Activated naive CD4-positive, alpha-beta T cell treated with anti-CD3 and anti-CD28 coated beads, Interleukin-2, amount 50 U/mL, for 24 hours (primary cell): ENCODE results near the gene CTNNA3.

ENCODE experiments used
- H3K27ac Mint-ChIP-seq: one replicate; pipeline ENCODE4 v1.8.0; 2021; ENCODE audit warnings: mild to moderate bottlenecking, mixed read lengths
- H3K27me3 Mint-ChIP-seq: one replicate; pipeline ENCODE4 v1.8.0; 2021; ENCODE audit warnings: mixed read lengths
- H3K36me3 Mint-ChIP-seq: one replicate; pipeline ENCODE4 v1.8.0; 2021; ENCODE audit warnings: mixed read lengths
- H3K4me1 Mint-ChIP-seq: one replicate; pipeline ENCODE4 v1.8.0; 2021; ENCODE audit warnings: mixed read lengths
- H3K4me3 Mint-ChIP-seq: one replicate; pipeline ENCODE4 v1.8.0; 2021; ENCODE audit warnings: mild to moderate bottlenecking, mixed read lengths
- H3K9me3 Mint-ChIP-seq: one replicate; pipeline ENCODE4 v1.8.0; 2021; ENCODE audit warnings: mixed read lengths

Gene CTNNA3

GRCh38 chr10:66238343-66238742, 1457.7 kb downstream of the CTNNA3 start:
- Mint-ChIP-seq H3K27ac (no peak overlapping the region), H3K9me3 (no peaks in the 10 kb centered on the region), H3K27me3 (no peaks in the 10 kb centered on the region), H3K4me3 (no peak overlapping the region), H3K4me1 (no peaks in the 10 kb centered on the region), H3K36me3 (no peaks in the 10 kb centered on the region)

- no peaks in the 10 kb centered on the region for H3K36me3 Mint-ChIP-seq
- H3K27ac Mint-ChIP-seq, result no peak overlapping the region
- peaks cover 2% of the 10 kb centered on the region for H3K9me3 Mint-ChIP-seq
- H3K4me1 Mint-ChIP-seq, result no peaks in the 10 kb centered on the region
- H3K27me3 Mint-ChIP-seq, result no peaks in the 10 kb centered on the region
- no peak overlapping the region for H3K4me3 Mint-ChIP-seq
Observed at GRCh38 chr10:66234872-66235271, 1461.1 kb downstream of the CTNNA3 start.

- Mint-ChIP-seq H3K9me3 (peaks cover 26% of the 10 kb centered on the region), H3K27me3 (no peaks in the 10 kb centered on the region), H3K4me1 (no peaks in the 10 kb centered on the region), H3K27ac (no peak overlapping the region), H3K36me3 (no peaks in the 10 kb centered on the region), H3K4me3 (no peak overlapping the region)
Observed at GRCh38 chr10:66228887-66229286, 1467.1 kb downstream of the CTNNA3 start.

GRCh38 chr10:66223656-66224055, 1472.3 kb downstream of the CTNNA3 start:
- Mint-ChIP-seq H3K4me1 (no peaks in the 10 kb centered on the region), H3K9me3 (peaks cover 13% of the 10 kb centered on the region), H3K36me3 (no peaks in the 10 kb centered on the region), H3K27me3 (no peaks in the 10 kb centered on the region), H3K27ac (no peak overlapping the region), H3K4me3 (no peak overlapping the region)

- Mint-ChIP-seq H3K27me3 (no peaks in the 10 kb centered on the region), H3K9me3 (peaks cover 12% of the 10 kb centered on the region), H3K4me1 (no peaks in the 10 kb centered on the region), H3K4me3 (no peak overlapping the region), H3K36me3 (no peaks in the 10 kb centered on the region), H3K27ac (no peak overlapping the region)
Observed at GRCh38 chr10:66222462-66223046, 1473.4 kb downstream of the CTNNA3 start.

GRCh38 chr10:66218981-66219587, 1476.9 kb downstream of the CTNNA3 start:
- peaks cover 6% of the 10 kb centered on the region for H3K9me3 Mint-ChIP-seq
- no peak overlapping the region for H3K27ac Mint-ChIP-seq
- no peaks in the 10 kb centered on the region for H3K4me1 Mint-ChIP-seq
- H3K36me3 Mint-ChIP-seq, result no peaks in the 10 kb centered on the region
- no peaks in the 10 kb centered on the region for H3K27me3 Mint-ChIP-seq
- H3K4me3 Mint-ChIP-seq, result no peak overlapping the region

GRCh38 chr10:66218289-66218688, 1477.7 kb downstream of the CTNNA3 start:
- no peak overlapping the region for H3K4me3 Mint-ChIP-seq
- H3K4me1 Mint-ChIP-seq, result no peaks in the 10 kb centered on the region
- H3K36me3 Mint-ChIP-seq, result no peaks in the 10 kb centered on the region
- no peak overlapping the region for H3K27ac Mint-ChIP-seq
- H3K9me3 Mint-ChIP-seq, result peaks cover 6% of the 10 kb centered on the region
- no peaks in the 10 kb centered on the region for H3K27me3 Mint-ChIP-seq

GRCh38 chr10:66215920-66216319, 1480.1 kb downstream of the CTNNA3 start:
- Mint-ChIP-seq H3K9me3 (peaks cover 6% of the 10 kb centered on the region), H3K36me3 (no peaks in the 10 kb centered on the region), H3K27ac (no peak overlapping the region), H3K4me3 (no peak overlapping the region), H3K4me1 (no peaks in the 10 kb centered on the region), H3K27me3 (no peaks in the 10 kb centered on the region)

GRCh38 chr10:66214721-66215404, 1481.1 kb downstream of the CTNNA3 start:
- H3K36me3 Mint-ChIP-seq, result no peaks in the 10 kb centered on the region
- H3K4me3 Mint-ChIP-seq, result no peak overlapping the region
- no peaks in the 10 kb centered on the region for H3K4me1 Mint-ChIP-seq
- peaks cover 6% of the 10 kb centered on the region for H3K9me3 Mint-ChIP-seq
- no peak overlapping the region for H3K27ac Mint-ChIP-seq
- no peaks in the 10 kb centered on the region for H3K27me3 Mint-ChIP-seq

GRCh38 chr10:66209025-66209424, 1487.0 kb downstream of the CTNNA3 start:
- no peaks in the 10 kb centered on the region for H3K9me3 Mint-ChIP-seq
- H3K4me1 Mint-ChIP-seq, result no peaks in the 10 kb centered on the region
- no peak overlapping the region for H3K4me3 Mint-ChIP-seq
- no peak overlapping the region for H3K27ac Mint-ChIP-seq
- H3K36me3 Mint-ChIP-seq, result no peaks in the 10 kb centered on the region
- H3K27me3 Mint-ChIP-seq, result no peaks in the 10 kb centered on the region

- H3K9me3 Mint-ChIP-seq, result no peaks in the 10 kb centered on the region
Observed at GRCh38 chr10:66204838-66205237, 1491.2 kb downstream of the CTNNA3 start.

GRCh38 chr10:66202101-66202500, 1493.9 kb downstream of the CTNNA3 start:
- no peaks in the 10 kb centered on the region for H3K9me3 Mint-ChIP-seq
- H3K36me3 Mint-ChIP-seq, result no peaks in the 10 kb centered on the region
- no peaks in the 10 kb centered on the region for H3K27me3 Mint-ChIP-seq
- H3K4me1 Mint-ChIP-seq, result no peaks in the 10 kb centered on the region
- H3K27ac Mint-ChIP-seq, result no peak overlapping the region
- no peak overlapping the region for H3K4me3 Mint-ChIP-seq

More at GRCh38 chr10:66204838-66205237, 1491.2 kb downstream of the CTNNA3 start:
- Mint-ChIP-seq H3K36me3 (no peaks in the 10 kb centered on the region), H3K27ac (no peak overlapping the region), H3K27me3 (no peaks in the 10 kb centered on the region), H3K4me1 (no peaks in the 10 kb centered on the region), H3K4me3 (no peak overlapping the region)

- H3K27me3 Mint-ChIP-seq, result no peaks in the 10 kb centered on the region
- no peaks in the 10 kb centered on the region for H3K36me3 Mint-ChIP-seq
- H3K9me3 Mint-ChIP-seq, result no peaks in the 10 kb centered on the region
- no peak overlapping the region for H3K27ac Mint-ChIP-seq
- no peaks in the 10 kb centered on the region for H3K4me1 Mint-ChIP-seq
- H3K4me3 Mint-ChIP-seq, result no peak overlapping the region
Observed at GRCh38 chr10:66192162-66192831, 1503.7 kb downstream of the CTNNA3 start.

GRCh38 chr10:66190413-66190812, 1505.6 kb downstream of the CTNNA3 start:
- Mint-ChIP-seq H3K4me3 (no peak overlapping the region), H3K4me1 (no peaks in the 10 kb centered on the region), H3K27ac (no peak overlapping the region), H3K36me3 (no peaks in the 10 kb centered on the region), H3K27me3 (no peaks in the 10 kb centered on the region), H3K9me3 (no peaks in the 10 kb centered on the region)

- Mint-ChIP-seq H3K4me1 (no peaks in the 10 kb centered on the region), H3K9me3 (no peaks in the 10 kb centered on the region), H3K27ac (no peak overlapping the region)
Observed at GRCh38 chr10:66189271-66189670, 1506.7 kb downstream of the CTNNA3 start.

More at GRCh38 chr10:66189271-66189670, 1506.7 kb downstream of the CTNNA3 start:
- no peak overlapping the region for H3K4me3 Mint-ChIP-seq
- H3K36me3 Mint-ChIP-seq, result no peaks in the 10 kb centered on the region
- no peaks in the 10 kb centered on the region for H3K27me3 Mint-ChIP-seq
